Activated CD8-positive, alpha-beta memory T cell treated with anti-CD3 and anti-CD28 coated beads for 48 hours (primary cell): Measurements from ENCODE around the gene ERGIC3.
"Not testable (repeated sequence)": the region's sequence is repeated elsewhere in the genome, so short reads cannot be mapped to it uniquely, and the experiment has no call there.

Experiments
- DNase-seq, 3 experiments: peaks; one replicate each; pipeline ENCODE4 v3.0.0-alpha.2; 2020; ENCODE audit warnings: low read depth in 2 of 3, low spot score in 2 of 3

The ERGIC3 gene

DNA sequence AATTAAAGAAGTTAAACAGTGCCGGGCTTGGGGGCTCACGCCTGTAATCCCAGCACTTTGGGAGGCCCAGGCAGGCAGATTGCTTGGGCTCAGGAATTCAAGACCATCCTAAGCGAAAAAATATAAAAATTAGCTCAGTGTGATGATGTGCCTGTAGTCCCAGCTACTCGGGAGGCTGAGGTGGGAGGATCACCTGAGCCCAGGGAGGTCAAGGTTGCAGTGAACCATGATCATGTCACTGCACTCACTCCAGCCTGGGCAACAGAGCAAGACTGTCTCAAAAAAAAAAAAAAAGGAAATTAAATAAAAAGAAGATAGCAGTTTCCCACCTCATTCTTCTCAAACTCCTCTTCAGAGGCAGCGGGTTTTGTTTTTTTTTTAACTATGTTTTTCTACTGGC, 24.1 kb upstream of the ERGIC3 start:
- not testable (repeated sequence) for DNase-seq

DNA sequence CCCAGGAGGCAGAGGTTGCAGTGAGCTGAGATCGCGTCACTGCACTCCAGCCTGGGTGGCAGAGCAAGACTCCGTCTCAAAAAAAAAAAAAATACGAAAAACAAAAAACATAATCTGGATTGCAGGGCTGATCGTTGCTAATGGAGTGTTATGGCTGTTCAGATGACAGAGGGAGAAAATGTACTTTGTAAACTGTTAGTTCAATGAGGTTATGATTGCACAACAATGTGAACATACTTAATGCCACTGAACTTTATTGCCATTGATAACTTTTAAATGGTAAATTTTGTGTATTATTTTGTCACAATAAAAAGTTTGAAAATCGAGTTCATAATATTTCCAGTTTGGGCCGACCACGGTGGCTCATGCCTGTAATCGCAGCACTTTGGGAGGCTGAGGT, 22.9 kb upstream of the ERGIC3 start:
- DNase-seq: no peak

DNA sequence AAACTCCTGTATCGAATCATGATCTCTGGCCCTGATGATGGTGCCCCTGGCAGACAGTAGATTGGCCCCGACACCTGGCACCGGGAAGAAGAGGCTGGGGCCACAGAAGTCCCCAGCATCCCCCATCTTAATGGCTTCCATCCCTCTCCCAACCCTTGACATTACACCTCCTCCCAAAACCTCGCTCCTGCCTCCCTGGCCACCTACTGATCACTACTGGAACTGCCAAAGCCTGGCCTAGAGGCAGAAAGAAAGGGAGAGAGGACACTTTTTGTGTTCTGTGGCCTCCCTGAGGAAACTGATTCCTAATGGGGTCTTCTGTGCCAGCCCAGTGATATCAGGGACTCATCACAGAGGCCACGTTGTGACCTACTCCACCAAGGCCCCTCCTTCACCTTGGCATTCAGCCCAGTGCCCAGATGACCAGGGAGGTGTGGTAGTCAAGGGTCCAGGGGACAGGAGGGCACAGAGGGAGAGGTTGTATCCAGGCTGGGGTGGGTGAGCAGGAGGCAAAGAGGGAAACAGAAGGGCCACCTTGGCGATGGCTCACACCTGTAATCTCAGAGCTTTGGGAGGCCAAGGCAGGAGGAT, 18.5 kb upstream of the ERGIC3 start:
- no peak for DNase-seq

DNA sequence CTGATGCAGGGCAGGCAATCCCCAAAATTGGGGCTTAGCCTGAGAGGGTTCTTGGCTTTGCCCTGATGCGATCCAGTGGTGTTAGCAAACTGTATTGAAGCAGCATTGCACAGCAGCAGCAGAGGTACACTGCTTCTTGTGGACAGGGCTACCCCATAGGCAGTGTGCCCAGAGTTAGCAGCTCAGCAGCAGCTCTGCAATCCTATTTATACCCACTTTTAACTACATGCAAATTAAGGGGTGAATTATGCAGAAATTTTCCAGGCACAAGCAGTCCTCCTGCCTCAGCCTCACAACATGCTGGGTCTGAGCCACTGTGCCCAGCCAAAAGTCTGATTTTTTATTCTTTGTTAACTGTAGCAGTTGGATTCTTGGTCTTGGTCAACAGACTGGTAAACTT, 16.2 kb upstream of the ERGIC3 start:
- DNase-seq: no peak

DNA sequence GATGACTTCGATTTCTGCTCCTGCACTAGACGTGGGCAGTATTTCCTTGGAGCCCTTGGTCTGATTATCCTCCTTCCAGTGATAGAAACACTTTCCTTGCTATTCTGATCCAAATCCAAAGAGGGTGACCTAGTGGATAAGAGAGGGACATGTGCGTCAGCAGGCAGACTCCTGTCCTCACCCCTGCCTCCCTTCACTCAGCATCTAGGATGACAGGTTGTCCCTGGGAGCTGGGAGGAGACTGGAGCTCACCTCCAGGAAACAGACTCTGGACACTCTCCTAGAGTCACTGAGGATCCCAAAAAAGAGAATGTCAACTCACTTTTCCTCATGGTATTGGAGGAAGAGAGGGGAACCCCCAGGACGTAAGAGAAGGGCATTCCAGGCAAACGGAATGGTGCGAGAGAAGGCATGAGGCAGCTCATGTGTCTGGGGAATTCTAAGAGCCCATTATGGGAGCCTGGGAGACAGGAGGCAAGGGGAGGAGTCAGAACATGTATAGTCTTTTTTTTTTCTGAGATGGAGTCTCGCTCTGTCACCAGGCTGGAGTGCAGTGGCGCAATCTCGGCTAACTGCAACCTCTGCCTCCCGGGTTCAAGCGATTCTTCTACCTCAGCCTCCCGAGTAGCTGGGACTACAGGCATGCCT, 14.6 kb upstream of the ERGIC3 start:
- no peak for DNase-seq

DNA sequence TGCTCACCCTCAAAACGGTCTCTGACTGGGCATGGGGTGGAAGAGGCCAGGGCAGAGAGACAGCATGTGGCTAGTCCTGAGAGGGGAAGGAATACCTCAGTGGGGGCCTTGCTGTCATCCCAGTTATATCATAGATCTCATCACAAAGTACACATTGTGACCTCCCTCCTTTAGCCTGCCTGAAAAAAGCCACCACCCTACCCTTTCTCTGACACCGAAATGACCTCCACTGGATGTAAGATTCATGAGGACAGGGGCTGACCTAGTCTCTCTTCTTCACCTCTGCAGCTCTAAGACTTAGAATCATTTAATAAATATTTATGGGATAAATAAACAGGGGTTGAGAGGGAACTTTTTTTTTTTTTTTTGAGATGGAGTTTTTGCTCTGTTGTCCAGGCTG, 12.3 kb upstream of the ERGIC3 start, which contains the start of gene C20orf173:
TSS of gene C20orf173 (minus strand) at position 101 of the 400 bp plus-strand sequence. CDS start 279 bp downstream, outside the sequence.
- no peak for DNase-seq

DNA sequence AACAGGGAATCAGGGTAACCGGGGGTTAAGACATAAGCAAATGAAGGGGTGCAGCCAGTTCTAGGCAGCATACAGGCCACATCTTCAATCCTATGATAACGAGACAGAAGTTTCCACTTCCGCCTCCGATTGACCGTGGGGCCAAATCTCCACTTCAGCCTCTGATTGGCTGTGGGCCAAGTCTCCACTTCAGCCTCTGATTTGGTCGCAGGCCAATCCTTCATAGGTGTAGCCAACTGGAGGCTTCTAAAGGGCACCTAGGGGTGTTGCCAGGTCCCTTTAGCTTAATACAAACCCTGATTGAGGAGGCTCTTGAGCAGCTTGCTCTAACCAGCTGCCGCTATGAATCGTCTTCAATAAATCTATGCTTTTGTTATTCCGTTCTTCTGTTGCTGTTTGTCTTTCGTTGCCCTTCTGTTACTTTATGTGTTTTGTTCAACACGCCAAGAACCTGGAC, 2.1 kb upstream of the ERGIC3 start:
- DNase-seq: no peak

DNA sequence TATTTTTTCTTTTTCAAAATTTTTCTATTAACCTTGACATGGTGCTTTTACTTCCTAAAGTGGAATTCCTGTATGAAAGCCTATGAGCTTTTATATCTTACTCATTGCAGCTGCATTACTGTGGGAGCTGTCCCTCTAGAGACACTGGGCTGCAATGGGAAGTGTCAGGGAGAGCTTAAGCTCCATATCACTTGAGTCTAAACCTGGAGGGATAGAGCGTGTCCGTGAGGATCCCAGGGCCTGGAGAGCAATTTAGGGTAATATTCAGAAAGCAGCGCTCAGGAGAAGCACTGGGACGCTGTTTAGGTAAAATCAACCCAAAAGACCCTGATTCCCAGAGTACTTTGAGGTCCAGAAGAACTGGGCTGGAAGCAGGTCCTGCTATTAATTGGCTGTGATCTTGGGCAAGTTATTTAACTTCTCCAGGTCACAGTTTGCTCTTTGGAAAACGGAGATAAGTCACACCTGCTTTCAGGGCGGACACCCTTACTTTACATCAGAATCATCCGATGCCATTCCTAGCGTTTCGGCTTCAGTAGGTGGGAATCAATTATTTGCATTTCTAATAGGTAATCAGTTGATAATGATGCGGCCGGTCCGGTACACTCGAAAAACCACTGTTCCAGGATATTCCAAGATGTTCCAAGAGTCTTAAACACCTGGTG, 628 bp upstream of the ERGIC3 start:
- no peak for DNase-seq

DNA sequence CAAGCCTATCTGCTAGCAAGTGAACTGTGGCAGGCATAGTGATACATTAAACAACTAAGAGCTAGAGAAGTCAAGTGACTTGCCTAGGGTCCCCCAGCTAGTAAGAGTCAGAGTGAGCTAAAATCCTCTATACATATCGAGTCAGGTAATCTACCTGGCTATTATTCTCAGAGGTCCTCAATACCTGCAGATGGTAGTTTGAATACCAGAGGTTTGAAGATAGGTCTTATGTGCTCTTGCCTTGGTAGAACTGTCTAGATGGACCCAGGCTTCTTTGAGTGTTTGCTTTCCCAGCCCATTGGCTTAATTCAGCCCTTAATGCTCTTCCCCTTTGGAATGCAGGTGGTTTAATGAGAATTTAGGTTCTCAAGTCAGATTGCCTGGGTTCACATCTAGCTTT, 1.1 kb downstream of the ERGIC3 start:
- DNase-seq: no peak

DNA sequence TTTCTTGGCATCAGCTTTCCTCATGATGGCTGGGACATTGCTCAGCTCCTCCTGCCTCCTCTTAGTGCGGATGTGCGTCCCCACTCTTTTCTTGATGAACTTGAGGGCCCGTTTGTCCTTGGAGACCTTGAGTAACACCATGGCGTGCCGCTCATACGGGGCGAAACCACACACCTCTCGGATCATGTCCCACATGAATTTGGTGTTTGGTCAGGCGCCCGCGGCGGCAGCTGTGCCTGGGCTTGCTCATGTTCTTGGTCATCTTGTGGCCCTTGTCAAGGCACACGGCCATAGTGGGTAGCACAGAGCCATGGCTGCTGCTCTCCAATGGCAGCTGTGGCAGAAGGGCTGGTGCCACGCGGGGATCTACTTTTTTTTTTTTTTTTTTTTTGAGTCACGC, 2.6 kb downstream of the ERGIC3 start:
- no peak for DNase-seq

DNA sequence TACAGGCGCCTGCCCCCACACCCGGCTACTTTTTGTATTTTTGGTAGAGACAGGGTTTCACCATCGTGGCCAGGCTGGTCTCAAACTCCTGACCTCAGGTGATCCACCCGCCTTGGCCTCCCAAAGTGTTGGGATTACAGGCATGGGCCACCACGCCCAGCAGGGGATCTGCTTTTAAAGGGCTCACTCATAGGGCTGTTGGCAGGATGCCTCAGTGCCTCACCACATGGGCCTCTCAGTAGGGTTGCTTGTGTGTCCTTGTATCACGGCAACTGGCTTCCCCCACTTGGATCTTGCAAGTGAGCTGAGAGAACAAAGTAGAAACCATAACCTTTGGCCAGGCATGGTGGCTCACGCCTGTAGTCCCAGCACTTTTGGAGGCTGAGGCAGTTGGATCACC, 3.1 kb downstream of the ERGIC3 start:
- DNase-seq: not testable (repeated sequence)

DNA sequence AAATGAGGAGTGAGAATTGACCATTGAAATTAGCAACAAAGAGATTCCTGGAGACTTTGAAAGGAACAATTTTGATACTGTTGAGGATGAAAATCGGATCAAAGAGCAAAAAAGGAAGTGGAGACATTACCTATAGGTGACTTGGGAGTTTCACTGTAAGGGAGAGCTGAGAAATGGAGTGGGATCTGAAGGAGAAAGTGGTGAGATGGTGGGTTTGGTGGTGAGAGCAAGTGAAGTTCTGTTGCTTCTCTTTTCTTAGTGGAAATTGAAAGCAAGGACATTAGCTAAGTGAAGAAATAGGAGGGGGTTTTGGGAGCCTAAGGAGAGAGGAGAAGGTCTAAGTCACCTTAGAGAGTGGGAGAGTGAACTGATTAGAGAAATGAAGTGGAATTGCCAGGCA, 4.2 kb downstream of the ERGIC3 start:
- no peak for DNase-seq

DNA sequence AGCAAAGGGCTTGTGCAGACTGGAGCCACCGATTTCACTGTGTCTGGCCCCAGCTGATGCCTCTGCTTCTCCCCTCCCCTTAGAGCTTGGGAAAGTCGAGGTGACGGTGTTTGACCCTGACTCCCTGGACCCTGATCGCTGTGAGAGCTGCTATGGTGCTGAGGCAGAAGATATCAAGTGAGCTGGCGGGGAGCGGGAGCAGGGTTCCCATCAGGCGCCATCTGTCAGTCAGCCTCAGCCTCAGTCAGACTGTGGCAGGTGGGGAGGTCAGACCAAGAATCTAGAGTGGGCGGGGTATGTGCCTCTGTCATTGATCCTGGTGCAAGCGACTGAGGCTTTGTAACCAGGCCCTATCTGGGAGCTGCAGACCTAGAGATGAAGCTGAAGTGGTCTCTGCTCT, 5.5 kb downstream of the ERGIC3 start:
- DNase-seq: no peak

DNA sequence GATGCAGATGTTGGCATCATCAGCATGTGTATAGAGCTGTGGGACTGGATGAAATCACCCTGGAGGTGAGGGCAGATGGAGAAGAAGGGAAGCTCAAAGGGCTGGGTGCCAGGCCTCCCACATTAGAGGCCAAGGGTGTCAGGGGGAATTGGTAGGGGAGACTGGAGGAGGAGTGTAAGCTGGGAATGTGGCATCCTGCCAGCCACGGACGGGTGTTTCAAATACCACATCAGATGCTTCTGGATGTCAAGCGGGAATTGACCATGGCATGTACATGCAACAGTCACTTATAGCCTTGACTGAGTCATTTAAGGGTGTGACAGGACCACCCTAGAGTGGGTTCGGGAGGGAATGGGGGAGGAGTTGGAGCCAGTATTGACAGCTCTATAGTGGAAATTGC, 9.6 kb downstream of the ERGIC3 start:
- no peak for DNase-seq

DNA sequence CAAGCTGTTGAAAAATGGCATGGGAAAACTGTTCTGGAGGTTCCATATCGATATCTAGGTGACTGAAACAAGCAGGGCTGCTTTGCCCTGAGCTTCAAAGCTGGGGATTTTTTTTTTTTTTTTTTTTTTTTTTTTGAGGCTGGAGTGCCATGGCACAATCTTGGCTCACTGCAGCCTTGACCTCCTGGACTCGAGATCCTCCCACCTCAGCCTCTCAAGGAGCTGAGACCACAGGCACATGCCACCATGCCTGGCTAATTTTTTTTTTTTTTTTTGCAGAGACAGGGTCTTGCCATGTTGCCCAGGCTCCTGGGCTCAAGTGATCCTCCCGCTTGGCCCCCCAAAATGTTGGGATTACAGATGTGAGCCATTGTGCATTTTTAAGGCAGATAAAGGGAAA, 11.0 kb downstream of the ERGIC3 start:
- no peak for DNase-seq

DNA sequence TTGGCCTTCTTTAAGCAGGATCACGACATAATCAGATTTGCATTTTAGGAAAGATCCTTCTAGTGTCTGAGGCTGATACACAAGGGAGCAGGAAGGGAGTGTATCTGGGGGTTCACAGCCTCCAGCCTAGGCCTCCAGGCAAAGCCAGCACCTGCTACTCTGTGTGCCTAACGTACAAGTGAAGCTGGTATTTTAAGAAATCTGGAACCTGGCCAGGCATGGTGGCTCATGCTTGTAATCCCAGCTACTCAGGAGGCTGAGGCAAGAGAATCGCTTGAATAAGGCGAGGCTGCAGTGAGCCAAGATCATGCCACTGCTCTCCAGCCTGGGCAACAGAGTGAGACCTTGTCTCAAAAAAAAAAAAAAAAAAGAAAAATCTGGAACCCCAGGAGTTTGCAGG, 13.6 kb downstream of the ERGIC3 start:
- DNase-seq: not testable (repeated sequence)

DNA sequence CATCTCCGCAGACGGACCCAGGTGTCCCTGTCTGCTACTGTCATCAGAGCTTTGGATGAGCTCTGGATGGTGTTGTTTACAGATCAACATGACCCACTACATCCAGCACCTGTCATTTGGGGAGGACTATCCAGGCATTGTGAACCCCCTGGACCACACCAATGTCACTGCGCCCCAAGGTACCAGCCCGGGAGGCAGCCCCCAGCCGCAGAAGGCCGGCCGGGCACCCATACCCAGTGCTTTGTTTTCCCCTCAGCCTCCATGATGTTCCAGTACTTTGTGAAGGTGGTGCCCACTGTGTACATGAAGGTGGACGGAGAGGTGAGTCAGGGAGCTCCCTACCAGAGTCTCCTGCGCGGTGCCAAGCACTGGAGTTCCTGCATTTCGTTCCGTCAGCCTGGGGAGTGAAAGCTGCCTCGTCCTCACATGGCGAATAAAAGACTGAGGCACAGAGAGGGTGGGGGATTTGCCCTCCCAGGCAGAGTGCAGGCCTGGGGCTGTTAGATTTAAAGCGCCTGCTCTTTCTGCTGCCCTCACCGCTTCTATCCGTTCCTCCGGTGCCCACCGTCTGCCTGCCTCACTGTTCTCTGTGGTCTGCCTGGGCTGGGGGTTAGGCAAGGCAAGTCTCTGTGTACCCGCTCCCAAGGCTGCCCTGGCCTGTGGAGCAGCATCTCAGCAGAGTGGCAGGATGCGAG, 14.2 kb downstream of the ERGIC3 start:
- DNase-seq: no peak

DNA sequence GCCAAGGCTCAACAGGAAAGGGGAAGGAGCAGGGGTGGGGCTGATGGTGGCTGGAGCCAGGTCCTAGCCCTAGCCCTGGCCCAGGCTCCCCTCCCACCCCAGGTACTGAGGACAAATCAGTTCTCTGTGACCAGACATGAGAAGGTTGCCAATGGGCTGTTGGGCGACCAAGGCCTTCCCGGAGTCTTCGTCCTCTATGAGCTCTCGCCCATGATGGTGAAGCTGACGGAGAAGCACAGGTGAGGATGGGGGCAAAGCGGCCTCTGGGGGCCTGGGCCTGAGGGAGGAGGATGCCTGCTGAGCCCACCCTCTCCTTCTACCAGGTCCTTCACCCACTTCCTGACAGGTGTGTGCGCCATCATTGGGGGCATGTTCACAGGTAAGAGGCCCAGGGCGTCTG, 15.0 kb downstream of the ERGIC3 start:
- DNase-seq: no peak

DNA sequence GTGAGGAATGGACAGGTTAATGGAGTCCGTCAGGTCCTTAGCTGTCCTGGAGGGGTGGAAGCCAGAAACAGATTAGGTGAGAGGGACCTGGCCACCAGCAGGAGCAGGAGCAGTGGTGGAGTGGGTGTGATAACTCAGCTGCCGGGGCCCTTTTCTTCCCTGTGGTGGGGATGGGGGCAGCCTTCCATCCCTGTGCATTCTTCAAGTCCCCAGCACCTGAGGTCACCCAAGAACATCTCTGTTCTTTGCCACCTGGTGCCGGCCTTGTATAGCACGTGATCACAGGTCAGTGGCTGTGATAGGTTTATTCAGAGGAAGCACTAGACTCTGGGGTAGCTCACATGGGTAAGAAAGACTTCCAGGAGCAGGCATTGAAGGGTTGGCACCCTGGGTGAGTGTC, 16.6 kb downstream of the ERGIC3 start:
- DNase-seq: no peak

DNA sequence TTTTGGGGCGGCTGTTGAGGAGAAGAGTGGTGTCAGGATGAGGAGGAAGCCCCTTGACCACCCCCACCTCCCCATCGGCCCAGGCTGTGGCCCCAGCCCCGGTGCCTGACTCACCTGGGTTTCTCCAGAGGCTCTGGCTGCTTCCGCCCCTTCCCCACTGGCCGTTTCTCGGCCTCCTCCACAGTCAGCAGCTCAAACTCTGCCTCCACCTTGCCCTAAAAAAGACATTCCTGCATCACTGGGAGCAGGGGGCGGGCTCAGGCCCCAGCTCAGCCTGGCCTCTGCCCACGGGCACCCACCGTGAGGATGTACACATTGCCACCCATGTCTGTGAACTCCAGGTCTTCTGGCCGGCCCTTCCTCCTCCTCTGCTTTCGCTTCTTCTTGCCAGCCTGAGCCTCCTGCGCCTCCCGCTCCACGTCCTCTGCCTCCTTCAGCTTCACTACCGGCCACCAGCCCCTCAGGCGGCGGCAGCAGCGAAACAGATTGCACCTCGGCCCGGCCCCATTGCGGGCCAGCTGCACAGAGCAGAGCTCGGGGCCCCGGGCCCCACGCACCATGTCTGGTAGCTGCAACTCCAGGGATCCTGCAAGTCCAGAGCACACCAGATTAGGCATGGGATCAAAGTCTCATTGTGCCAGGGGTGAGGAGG, 17.3 kb downstream of the ERGIC3 start:
- DNase-seq: no peak

DNA sequence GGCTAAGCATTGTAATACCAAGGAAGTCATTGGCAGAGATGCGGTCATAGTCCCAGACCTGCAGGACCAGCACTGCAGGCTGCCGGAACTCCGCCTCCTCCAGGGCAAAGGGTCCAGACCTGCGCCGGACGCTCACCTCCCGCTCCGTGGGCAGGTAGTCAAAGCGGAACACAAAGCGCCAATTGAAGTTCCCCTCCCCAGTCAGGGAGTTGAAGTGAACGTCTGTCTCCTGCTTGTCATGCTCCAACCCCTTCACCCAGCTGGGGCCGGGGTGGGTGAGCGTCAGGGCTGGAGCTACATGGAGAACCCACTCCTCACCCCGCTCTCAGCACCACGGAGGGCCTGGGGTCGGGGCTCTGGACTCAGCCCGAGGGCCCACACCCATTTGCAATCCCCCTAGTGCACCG, 18.2 kb downstream of the ERGIC3 start:
- DNase-seq: no peak
